Tibial artery (tissue), 4 donors: ENCODE measurements around the gene SPATA2L.
"Not testable (repeated sequence)": the region's sequence is repeated elsewhere in the genome, so short reads cannot be mapped to it uniquely, and the experiment has no call there.

Source experiments
- DNase-seq, 2 donors: peaks; one replicate each; pipeline ENCODE4 v3.0.0-alpha.2; 2019
- H3K27ac ChIP-seq, 2 donors: fragments of 200-600 bp; sonication (generic) in 1 of 2; 1 replicate in 1 of 2; 2 replicates in 1 of 2; pipeline ENCODE4 v1.5.1; 2018 to 2019; ENCODE audit warnings: mild to moderate bottlenecking in 1 of 2
- H3K27me3 ChIP-seq, 2 donors: fragments of 200-600 bp; sonication (generic) in 1 of 2; one replicate each; pipeline versions ENCODE4 v1.5.1 to v1.6.0; 2016 to 2019
- H3K36me3 ChIP-seq, 3 donors: fragments of 200-600 bp; sonication (generic) in 2 of 3; one replicate each; pipeline ENCODE4 v1.5.1; 2016 to 2019; ENCODE audit warnings: mild to moderate bottlenecking in 2 of 3
- H3K4me1 ChIP-seq, 4 donors: fragments of 200-600 bp; sonication (generic) in 2 of 4; 1 replicate in 3 of 4; 2 replicates in 1 of 4; pipeline ENCODE4 v1.5.1; 2016 to 2019
- H3K4me3 ChIP-seq, 2 donors: fragments of 200-600 bp; sonication (generic) in 1 of 2; 1 replicate in 1 of 2; 2 replicates in 1 of 2; pipeline ENCODE4 v1.5.1; 2018 to 2019; ENCODE audit warnings: mild to moderate bottlenecking in 2 of 2
- H3K9me3 ChIP-seq, 3 donors: fragments of 200-600 bp; sonication (generic) in 1 of 3; one replicate each; pipeline ENCODE4 v1.5.1; 2016 to 2019
- CTCF ChIP-seq, 2 experiments: fragments of 200-600 bp in 1 of 2; fragments of 450-650 bp in 1 of 2; IDR thresholded peaks; one replicate each; pipeline ENCODE4 v1.5.1; 2017 to 2019; ENCODE audit warnings: antibody characterized with exemption in 2 of 2, mild to moderate bottlenecking in 1 of 2, moderate library complexity in 1 of 2
- intact Hi-C: fragments of 100-400 bp; cut with DNase I; formaldehyde crosslinking; loops from one replicate; pipeline ENCODE4 v1.15.0; 2023; ENCODE audit warnings: low total_unique reads

Gene SPATA2L

GRCh38 chr16:89691986-89692569, 9.4 kb downstream of the SPATA2L start:
- no peaks in the 10 kb centered on the region for H3K27me3 ChIP-seq
- no peak for TF ChIP-seq CTCF (IDR thresholded peaks at IDR 0.05)
- peaks cover 4 to 80% (median 37%) of the 10 kb centered on the region in 3 donors for H3K36me3 ChIP-seq
- DNase-seq, result no peak
- no peak overlapping the region for H3K27ac ChIP-seq
- intact Hi-C loops, result no loop called here
- no peak overlapping the region for H3K4me3 ChIP-seq
- peaks cover 0 to 8% (median 7%) of the 10 kb centered on the region in 4 donors for H3K4me1 ChIP-seq
- H3K9me3 ChIP-seq, result no peaks in the 10 kb centered on the region

GRCh38 chr16:89691231-89691985, 10.1 kb downstream of the SPATA2L start:
- intact Hi-C loops, result no loop called here
- DNase-seq, result no peak

GRCh38 chr16:89690392-89690901, 11.1 kb downstream of the SPATA2L start:
- no peak overlapping the region for H3K27ac ChIP-seq
- H3K4me3 ChIP-seq, result no peak overlapping the region
- no peaks in the 10 kb centered on the region for H3K9me3 ChIP-seq
- peaks cover 4 to 65% (median 37%) of the 10 kb centered on the region in 3 donors for H3K36me3 ChIP-seq
- intact Hi-C loops, result no loop called here
- H3K4me1 ChIP-seq, result peaks cover 0 to 13% (median 8%) of the 10 kb centered on the region in 4 donors
- H3K27me3 ChIP-seq, result no peaks in the 10 kb centered on the region
- no peak for TF ChIP-seq CTCF (IDR thresholded peaks at IDR 0.05)
- no peak for DNase-seq

More at GRCh38 chr16:89691231-89691985, 10.1 kb downstream of the SPATA2L start:
- Histone ChIP-seq H3K4me1 (peaks cover 0 to 8% (median 8%) of the 10 kb centered on the region in 4 donors), H3K27me3 (no peaks in the 10 kb centered on the region), H3K4me3 (no peak overlapping the region), H3K27ac (no peak overlapping the region), H3K9me3 (no peaks in the 10 kb centered on the region), H3K36me3 (peaks cover 4 to 73% (median 37%) of the 10 kb centered on the region in 3 donors)
- no peak for TF ChIP-seq CTCF (IDR thresholded peaks at IDR 0.05)

- H3K27ac ChIP-seq, DNase-seq, H3K27me3 ChIP-seq, intact Hi-C loops, H3K4me3 ChIP-seq, H3K9me3 ChIP-seq: not testable (repeated sequence)
- peaks cover 0 to 13% (median 8%) of the 10 kb centered on the region in 4 donors for H3K4me1 ChIP-seq
- peaks cover 4 to 57% (median 37%) of the 10 kb centered on the region in 3 donors for H3K36me3 ChIP-seq
Measured at GRCh38 chr16:89689621-89690020, 11.9 kb downstream of the SPATA2L start.

GRCh38 chr16:89689142-89689541, 12.4 kb downstream of the SPATA2L start:
- no peak overlapping the region for H3K4me3 ChIP-seq
- H3K27me3 ChIP-seq, result no peaks in the 10 kb centered on the region
- intact Hi-C loops, result no loop called here

More at GRCh38 chr16:89689142-89689541, 12.4 kb downstream of the SPATA2L start:
- Histone ChIP-seq H3K27ac (no peak overlapping the region), H3K4me1 (peaks cover 0 to 13% (median 8%) of the 10 kb centered on the region in 4 donors), H3K36me3 (peaks cover 4 to 52% (median 32%) of the 10 kb centered on the region in 3 donors), H3K9me3 (no peaks in the 10 kb centered on the region)
- TF ChIP-seq CTCF (IDR thresholded peaks at IDR 0.05), result no peak
- DNase-seq, result no peak
